Activated CD8-positive, alpha-beta memory T cell treated with anti-CD3 and anti-CD28 coated beads, Interleukin-2, amount 50 U/mL, for 24 hours (primary cell): ENCODE data around the gene HRC.
"Not testable (repeated sequence)": the region's sequence is repeated elsewhere in the genome, so short reads cannot be mapped to it uniquely, and the experiment has no call there.

Experiments
- DNase-seq: peaks from one replicate; pipeline ENCODE4 v3.0.0-alpha.2; 2020; ENCODE audit errors: extremely low read depth

Gene HRC

DNA sequence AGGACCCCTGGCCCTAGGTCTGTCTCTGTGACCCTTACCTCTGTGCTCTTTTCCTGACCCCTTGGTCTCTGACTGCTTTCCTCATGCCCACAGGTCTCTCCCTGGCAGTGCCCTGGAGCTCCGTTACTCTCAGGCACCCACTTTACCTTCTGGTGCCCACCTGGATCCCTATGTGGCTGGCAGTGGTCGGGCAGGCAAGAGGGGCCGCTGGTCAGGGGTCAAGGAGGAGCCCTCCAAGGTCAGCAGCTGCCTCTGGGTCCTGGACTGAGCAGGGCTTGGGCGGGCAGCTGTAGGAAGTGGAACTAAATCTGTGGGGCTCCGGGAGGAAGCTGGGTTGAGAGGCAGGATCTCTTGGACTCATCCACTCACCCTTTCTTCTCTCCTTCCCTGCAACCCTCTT lies 19.5 kb downstream of the HRC start:
- DNase-seq: no peak

- no peak for DNase-seq
Observed at GRCh38 chr19:49133621-49134454, 21.4 kb downstream of the HRC start.

DNA sequence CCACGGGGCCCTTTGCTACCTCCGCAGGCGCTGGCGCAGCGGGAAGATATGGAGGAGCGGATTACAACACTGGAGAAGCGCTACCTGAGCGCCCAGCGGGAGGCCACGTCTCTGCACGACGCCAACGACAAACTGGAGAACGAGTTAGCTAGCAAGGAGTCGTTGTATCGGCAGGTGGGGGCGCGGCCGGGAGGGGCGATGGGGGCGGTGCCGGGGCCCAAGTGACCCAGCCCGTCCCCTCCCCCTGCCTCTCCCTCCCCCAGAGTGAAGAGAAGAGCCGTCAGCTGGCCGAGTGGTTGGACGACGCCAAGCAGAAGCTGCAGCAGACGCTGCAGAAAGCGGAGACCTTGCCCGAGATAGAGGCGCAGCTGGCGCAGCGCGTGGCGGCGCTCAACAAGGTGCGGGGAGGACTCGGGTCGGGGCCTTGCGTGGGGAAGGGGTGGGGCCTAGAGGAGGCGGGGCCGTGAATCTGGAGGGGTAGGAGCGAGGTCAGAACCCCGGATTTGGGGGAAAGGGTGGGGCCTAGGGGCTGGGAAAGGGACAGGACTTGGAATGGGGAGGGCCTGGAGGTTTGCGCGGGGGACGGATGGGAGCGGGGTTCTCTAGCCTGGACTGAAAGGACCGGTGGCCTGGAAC lies 22.1 kb downstream of the HRC start:
- no peak for DNase-seq

DNA sequence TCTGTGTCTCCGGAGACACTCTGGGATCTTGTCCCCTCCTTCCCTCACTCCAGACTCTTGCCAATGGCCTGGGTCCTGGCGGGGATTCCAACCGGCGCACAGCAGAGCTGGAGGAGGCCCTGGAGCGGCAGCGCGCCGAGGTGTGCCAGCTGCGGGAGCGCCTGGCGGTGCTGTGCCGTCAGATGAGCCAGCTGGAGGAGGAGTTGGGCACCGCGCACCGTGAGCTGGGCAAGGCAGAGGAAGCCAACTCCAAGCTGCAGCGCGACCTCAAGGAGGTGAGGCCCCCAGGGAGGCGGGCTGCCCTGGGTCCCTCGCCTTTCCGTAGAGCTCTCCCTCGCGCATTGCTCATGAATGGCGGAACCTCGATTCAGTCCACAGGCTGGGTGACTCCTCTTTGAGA lies 24.9 kb downstream of the HRC start:
- DNase-seq: no peak

GRCh38 chr19:49129238-49129583 lies 26.0 kb downstream of the HRC start:
- DNase-seq: no peak

GRCh38 chr19:49128545-49129237 lies 26.5 kb downstream of the HRC start:
- DNase-seq: no peak

DNA sequence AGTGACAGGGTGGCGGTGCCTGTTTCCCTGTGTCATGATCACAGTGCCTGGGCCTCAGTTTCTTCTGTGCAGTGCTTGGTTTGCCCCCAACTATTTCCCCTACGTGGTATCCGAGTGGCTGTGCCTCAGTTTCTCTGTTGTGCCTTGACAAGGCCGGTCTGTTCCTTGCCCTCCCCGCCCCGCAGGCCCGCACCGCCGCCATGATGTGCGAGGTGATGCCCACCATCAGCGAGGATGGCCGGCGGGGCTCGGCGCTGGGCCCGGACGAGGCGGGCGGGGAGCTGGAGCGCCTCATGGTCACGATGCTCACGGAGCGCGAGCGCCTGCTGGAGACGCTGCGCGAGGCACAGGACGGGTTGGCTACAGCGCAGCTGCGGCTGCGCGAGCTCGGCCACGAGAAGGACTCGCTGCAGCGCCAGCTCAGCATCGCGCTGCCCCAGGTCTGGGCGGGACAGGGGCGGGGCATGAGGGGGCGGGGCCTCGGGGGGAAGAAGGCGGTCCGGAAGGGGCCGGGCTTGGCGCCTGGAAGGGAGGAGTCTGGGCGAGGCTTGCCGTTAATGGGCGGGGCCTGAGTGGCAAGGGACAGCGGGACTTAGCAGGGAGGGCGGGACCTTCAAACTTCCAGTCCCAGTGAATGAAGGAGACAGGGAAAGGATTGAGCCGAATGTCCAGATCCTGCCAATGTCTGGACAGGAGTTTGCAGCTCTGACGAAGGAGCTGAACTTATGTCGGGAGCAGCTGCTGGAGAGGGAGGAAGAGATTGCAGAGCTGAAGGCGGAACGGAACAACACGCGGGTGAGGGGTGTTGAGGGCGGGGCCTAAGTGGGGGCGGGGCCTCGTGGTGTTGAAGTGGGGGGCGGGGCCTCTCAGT lies 27.3 kb downstream of the HRC start:
- DNase-seq: peak; percentile 78

GRCh38 chr19:49127225-49127624 lies 28.0 kb downstream of the HRC start:
- DNase-seq: not testable (repeated sequence)

- DNase-seq: no peak
Observed at GRCh38 chr19:49126575-49126974, 28.6 kb downstream of the HRC start.

DNA sequence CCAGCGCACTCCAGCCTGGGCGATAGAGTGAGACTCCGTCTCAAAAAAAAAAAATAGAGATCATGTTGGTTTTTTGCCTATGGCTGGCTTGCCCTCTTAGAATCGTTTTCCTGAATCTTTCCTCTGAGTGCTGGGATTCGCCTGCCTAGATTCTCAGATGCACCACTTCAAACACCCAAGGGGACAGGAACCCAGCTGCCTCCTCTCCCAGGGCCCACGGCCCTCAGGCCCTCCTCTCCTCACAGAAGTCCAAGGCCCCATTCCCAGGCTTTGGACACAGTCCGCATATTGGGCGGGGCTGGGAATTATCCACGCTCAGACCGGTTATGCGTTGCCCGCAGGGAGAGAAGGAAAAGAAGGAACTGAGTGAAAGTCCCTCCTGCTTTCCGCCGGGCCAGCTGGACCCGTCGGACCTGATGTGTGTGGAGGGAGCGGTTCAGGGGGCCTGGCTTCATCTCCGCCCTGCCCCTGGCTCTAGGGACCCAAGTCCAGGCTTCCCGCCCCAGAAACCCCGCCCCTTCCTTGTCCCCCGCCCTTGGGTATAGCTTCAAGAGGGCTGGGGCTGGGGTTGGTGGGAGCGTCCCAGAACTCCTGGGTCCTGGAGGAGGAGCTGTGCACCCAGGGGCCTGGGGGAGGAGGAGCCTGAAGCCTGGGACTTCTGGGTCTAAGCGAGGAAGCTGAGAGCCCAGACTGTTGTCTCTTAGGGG lies 30.0 kb downstream of the HRC start:
- DNase-seq: no peak

- not testable (repeated sequence) for DNase-seq
Observed at GRCh38 chr19:49123285-49123684, 31.9 kb downstream of the HRC start.

DNA sequence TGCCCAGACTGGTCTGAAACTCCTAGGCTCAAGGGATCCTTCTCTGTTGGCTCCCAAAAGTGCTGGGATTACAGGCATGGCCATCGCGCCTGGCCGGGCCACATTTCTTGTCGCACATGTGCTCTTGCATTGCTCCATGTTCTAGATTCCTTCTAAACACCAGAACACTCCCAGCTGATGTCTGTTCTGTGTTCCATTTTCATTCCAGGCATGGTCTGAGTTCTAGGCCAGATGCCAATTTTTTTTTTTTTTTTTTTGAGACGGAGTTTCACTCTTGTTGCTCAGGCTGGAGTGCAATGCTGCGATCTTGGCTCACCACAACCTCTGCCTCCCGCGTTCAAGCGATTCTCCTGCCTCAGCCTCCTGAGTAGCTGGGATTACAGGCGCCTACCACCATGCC lies 33.4 kb downstream of the HRC start:
- DNase-seq: not testable (repeated sequence)

DNA sequence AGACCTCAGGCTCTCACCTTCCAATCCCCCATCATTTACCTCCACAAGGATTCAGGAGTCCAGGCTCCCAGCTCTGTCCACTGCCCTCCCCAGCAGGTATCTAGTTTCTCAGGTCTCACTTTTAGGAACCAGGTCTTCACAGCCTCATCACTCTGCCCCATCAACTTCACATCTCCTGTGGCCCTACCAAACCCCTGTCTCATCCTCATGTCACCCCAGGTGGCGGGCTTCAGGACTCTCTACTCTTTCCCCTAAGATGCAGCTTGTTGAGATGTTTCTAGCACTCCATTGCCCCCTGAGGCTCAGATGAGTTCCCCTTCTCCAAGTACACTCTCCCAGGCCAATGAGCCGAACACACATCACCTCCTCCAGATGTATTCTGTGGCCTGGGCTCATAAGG lies 34.3 kb downstream of the HRC start:
- DNase-seq: no peak

GRCh38 chr19:49120325-49120683 lies 34.9 kb downstream of the HRC start:
- DNase-seq: no peak

DNA sequence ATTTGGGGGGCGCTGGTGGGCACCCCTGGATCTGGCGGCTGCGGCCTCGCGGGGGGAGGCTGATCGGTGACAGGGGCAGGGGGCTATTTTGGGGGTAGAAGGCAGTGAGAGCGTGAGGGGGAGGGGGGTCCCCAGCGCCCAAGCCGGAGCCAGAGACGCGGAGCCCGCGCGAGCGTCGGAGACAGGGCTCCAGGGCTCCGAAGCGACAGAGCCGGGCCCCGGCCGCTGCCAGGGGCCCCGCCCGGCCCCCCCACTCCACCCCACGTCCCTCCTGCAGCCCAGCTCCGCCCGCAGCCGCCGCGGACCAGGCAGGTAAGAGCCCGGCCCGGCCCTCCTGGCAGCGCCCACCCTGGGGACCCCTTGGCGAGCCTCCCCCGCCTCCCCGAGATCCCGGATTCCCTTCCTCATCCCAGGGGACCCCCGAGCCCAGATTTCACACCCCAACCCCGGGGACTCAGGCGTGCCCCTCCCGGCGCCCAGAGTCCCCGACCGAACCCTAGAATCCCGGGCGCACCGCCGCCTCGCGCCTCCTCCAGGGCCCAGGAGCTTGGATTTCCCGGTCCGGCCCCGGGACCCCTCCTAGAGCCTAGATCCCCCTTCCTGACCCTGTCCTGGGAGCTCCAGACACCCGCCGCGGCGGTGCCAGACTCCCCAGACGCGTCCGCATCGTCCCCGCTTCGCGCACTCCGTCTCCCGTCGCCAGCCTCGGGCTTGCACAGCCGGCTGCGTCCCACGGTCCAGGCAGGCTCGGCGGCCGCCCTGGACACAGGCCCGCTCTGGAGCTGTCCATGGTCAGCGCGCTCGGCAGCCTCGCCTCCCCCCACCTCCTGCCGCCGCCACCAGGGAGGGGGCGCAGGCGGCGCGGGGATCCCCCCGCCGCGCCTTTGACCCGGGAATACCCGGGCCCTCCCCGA lies 35.5 kb downstream of the HRC start, which contains the start of gene PPFIA3:
Gene PPFIA3, plus strand, starts transcription at position 134 of the 914 bp plus-strand sequence. CDS start 8,330 bp downstream, outside the sequence.
- no peak for DNase-seq

DNA sequence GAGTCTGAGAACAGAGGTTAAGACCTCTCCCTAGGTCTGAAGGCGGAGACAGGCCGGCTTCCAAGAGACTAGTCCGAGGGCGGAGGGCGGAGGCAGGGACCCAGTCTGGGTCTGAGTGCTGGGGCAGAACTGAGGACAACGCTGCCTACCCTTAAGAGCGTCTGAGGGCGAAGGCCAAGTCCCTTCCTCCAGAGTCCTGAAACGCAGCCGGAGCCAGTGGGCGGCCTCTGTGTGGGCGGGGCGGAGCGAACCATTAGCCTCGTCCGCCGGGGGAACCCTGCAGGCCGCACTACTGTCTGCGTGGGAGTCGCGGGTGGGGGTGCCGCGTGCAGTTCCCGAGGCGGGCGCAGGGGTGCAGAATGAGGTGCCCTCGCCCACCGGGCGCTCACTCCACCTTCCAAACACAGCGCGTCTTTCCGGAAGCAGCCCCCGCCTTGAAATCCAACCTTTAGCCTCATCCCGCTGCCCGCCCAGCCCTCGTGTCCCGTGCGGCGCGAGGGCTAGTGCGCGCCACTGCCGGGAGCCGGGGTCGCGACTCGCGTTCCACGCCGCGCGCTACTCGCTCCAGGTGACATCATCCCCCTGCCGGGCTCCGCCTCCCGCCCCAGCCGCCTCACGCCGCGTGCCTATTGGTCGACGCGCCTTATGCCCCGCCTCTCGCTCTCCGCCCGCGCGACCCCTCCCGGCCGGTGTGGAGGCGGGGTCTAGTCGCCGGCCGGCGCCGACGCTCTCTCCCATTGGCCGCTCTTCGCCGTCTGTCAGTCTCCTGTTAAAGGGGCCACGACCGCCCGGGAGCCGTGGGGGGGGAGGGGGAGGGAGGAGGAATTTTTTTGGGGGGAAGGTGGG lies 36.4 kb downstream of the HRC start, which contains the start of gene C19orf73:
Gene C19orf73, minus strand, starts transcription at position 579 of the 846 bp plus-strand sequence. Its CDS starts 121 bp downstream, at position 458.
- peak; percentile 78 for DNase-seq

DNA sequence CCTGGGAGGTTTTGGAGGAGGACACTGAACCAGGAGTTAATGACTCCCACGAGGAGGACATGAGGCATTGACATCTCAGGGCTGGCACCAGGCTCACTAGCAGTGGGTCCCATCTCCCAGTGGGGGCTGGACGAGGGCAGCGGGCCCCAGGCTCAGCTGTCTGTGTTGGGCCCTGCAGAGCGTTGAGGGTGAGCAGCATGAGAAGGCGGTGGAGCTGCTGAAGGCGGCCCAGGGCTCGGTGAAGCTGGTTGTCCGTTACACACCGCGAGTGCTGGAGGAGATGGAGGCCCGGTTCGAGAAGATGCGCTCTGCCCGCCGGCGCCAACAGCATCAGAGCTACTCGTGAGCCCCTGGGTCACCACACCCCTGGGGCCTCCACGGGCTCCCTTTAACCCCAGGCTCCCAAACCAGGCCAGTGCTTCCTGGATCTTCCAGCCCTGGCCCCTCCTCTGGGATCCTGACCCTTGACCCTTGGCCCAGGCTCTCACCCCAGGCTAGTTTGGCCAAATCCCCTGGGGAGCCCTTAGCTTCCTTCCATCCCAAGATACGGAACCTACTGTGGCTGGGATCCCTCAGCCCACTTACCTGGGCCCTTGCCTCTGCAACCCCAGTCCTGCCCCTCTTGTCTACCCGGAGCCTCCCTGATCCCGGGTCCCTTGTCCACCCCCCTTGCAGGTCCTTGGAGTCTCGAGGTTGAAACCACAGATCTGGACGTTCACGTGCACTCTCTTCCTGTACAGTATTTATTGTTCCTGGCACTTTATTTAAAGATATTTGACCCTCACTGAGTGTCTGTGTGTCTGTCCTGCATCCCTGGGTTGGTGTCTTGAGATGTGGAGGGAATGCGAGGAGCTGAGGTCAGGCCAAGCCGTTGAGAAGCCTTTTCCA lies 37.3 kb downstream of the HRC start:
- no peak for DNase-seq

DNA sequence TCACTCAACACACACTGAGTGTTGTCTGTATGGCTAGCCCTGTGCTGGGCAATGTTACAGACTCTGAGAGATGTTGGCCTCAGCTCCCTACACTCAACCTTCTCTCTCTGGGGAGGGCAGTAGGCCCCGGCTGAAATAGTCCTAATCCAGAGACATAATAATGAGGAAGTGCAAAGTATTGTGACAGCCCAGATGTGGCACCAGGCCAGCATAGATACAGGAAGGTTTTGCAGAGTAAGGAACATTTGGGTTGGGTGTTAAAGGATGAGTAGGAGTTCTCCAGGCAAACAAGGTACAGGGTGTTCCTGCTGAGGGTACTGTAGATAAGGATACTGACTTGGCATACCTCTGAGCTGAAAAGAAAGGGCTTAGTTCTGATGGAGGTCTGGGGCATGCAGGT lies 38.7 kb downstream of the HRC start:
- DNase-seq: no peak
